ENCODE results near the gene CARD10. TPM values are rescaled to one million over a fixed set of nuclear protein-coding genes. Genes with fewer than 3 reads are reported as not detected.

The CARD10 gene
- total and polyA plus RNA-seq, 2 of the 13 experiments (the other 11 are each of a cell fraction or from before 2014, with no cell fraction given) = 35.2 to 55.8 TPM

DNA sequence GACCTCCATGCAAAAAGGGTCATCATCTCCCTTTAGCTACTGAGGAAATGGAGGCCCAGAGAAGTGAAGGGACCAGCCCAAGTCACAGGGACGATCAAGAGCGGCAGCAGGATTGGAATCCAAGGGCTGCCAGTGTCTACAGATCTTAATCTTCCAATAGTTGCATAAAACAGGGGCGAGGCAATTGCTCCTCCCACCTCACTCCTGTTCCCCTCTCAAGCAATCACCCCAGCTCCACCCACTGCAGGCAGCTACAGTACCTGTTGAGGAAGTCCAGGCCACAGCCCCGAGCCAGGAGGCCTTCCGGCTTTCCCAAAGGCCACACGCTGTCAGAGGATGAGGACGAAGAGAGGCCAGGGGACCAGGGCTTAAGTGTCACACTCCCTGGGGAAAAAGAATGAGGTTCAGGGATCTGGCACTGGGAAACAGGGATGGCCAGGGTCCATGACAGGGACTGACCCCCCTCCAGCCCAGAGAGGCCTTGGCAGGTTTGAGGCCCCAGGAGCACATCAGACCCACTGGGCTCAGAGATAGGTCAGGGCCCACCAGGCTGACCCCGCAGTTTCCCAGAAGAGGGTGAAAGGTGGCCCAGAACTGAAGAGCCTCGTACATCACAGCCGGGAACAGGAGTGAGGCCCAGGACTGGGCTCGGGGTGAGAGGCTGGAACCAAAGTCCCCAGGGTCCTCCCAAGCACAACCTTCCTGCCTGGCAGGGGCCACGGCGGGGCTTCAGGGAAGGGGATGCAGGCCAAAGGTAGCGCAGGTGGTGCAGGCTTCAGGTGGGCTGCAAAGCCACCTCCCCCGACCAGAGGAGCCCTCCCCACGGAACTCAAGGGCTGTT lies 16.7 kb downstream of the CARD10 start (continued):
- TF ChIP-seq CREBL2 (CRISPR knock-in tag; IDR thresholded peaks at IDR 0.05; ENCODE audit: borderline replicate concordance) = 0 out of 2 replicates have a peak, but pooled peaks have one; percentile 37
- peak; percentile 20; the same call in 1 of the 2 replicates for TF ChIP-seq ZNF510 (CRISPR knock-in tag; IDR thresholded peaks at IDR 0.05; ENCODE audit: low read depth)
- TF ChIP-seq ZNF180 (CRISPR knock-in tag; IDR thresholded peaks at IDR 0.05; ENCODE audit: borderline replicate concordance, low read depth) = no peak
- no peak for TF ChIP-seq NCOA1 (CRISPR knock-in tag; IDR thresholded peaks at IDR 0.05)
- no peak for TF ChIP-seq ATAD3A (CRISPR knock-in tag; IDR thresholded peaks at IDR 0.05)
- TF ChIP-seq PRDM10 (CRISPR knock-in tag; IDR thresholded peaks at IDR 0.05; ENCODE audit: low read depth) = no peak
- TF ChIP-seq ZNF367 (CRISPR knock-in tag; IDR thresholded peaks at IDR 0.05; ENCODE audit: borderline replicate concordance) = no peak
- TF ChIP-seq ZNF749 (CRISPR knock-in tag; IDR thresholded peaks at IDR 0.05; ENCODE audit: borderline replicate concordance) = no peak
- no peak for TF ChIP-seq SMC3 (IDR thresholded peaks at IDR 0.05; ENCODE audit: low read length)
- TF ChIP-seq ZNF501 (CRISPR knock-in tag; IDR thresholded peaks at IDR 0.05) = no peak
- no peak for TF ChIP-seq ZBTB8A (CRISPR knock-in tag; IDR thresholded peaks at IDR 0.05; ENCODE audit: borderline replicate concordance, low read depth)
- no peak for TF ChIP-seq ZNF274 (CRISPR knock-in tag; IDR thresholded peaks at IDR 0.05)
- no peak for TF ChIP-seq ZBTB7B (CRISPR knock-in tag; IDR thresholded peaks at IDR 0.05)
- TF ChIP-seq ZNF251 (CRISPR knock-in tag; IDR thresholded peaks at IDR 0.05) = no peak
- TF ChIP-seq U2AF1 (optimal IDR thresholded peaks at IDR 0.05; ENCODE audit: low read depth, low read length) = no peak
- TF ChIP-seq ZNF33B (CRISPR knock-in tag; IDR thresholded peaks at IDR 0.05) = no peak
- TF ChIP-seq ZNF460 (CRISPR knock-in tag; IDR thresholded peaks at IDR 0.05; ENCODE audit: borderline replicate concordance) = no peak
- no peak for TF ChIP-seq NR2C2 (CRISPR knock-in tag; IDR thresholded peaks at IDR 0.05; ENCODE audit: borderline replicate concordance)
- no peak for TF ChIP-seq TEAD2 (CRISPR knock-in tag; IDR thresholded peaks at IDR 0.05)
- TF ChIP-seq ZNF567 (CRISPR knock-in tag; IDR thresholded peaks at IDR 0.05; ENCODE audit: borderline replicate concordance) = no peak
- no peak for TF ChIP-seq FIP1L1 (IDR thresholded peaks at IDR 0.05; ENCODE audit: borderline replicate concordance, insufficient read depth, low read depth, low read length)
- 0 out of 2 replicates have a peak, but pooled peaks have one; percentile 14 for TF ChIP-seq ZNF235 (CRISPR knock-in tag; IDR thresholded peaks at IDR 0.05; ENCODE audit: borderline replicate concordance)
- no peak for TF ChIP-seq HNRNPUL1 (IDR thresholded peaks at IDR 0.05; ENCODE audit: low read depth, low read length)
- TF ChIP-seq PBX3 (CRISPR knock-in tag; IDR thresholded peaks at IDR 0.05; ENCODE audit: borderline replicate concordance) = no peak
- TF ChIP-seq JUNB (CRISPR knock-in tag; IDR thresholded peaks at IDR 0.05; ENCODE audit: borderline replicate concordance) = no peak
- no peak for TF ChIP-seq MZF1 (CRISPR knock-in tag; IDR thresholded peaks at IDR 0.05; ENCODE audit: borderline replicate concordance)

Measured in HepG2 (cell line).